Measurements from ENCODE around the gene SPG21.
"Not testable (repeated sequence)": the region's sequence is repeated elsewhere in the genome, so short reads cannot be mapped to it uniquely, and the experiment has no call there.

The SPG21 gene

GRCh38 chr15:65020419-65020818 lies 30.7 kb upstream of the SPG21 start:
- no peak for TF ChIP-seq EZH2 (IDR thresholded peaks at IDR 0.05; ENCODE audit: borderline replicate concordance, low read depth, low read length, severe bottlenecking)
- TF ChIP-seq, protein P1, sequence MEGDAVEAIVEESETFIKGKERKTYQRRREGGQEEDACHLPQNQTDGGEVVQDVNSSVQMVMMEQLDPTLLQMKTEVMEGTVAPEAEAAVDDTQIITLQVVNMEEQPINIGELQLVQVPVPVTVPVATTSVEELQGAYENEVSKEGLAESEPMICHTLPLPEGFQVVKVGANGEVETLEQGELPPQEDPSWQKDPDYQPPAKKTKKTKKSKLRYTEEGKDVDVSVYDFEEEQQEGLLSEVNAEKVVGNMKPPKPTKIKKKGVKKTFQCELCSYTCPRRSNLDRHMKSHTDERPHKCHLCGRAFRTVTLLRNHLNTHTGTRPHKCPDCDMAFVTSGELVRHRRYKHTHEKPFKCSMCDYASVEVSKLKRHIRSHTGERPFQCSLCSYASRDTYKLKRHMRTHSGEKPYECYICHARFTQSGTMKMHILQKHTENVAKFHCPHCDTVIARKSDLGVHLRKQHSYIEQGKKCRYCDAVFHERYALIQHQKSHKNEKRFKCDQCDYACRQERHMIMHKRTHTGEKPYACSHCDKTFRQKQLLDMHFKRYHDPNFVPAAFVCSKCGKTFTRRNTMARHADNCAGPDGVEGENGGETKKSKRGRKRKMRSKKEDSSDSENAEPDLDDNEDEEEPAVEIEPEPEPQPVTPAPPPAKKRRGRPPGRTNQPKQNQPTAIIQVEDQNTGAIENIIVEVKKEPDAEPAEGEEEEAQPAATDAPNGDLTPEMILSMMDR (IDR thresholded peaks at IDR 0.05; ENCODE audit: borderline replicate concordance, extremely low read depth, low read length, poor library complexity, severe bottlenecking): no peak
- Histone ChIP-seq H2AFZ (ENCODE audit: low read depth, low read length) (no peak overlapping the region), H3K79me2 (ENCODE audit: insufficient read depth, low read length) (no peaks in the 10 kb centered on the region), H3K36me3 (ENCODE audit: insufficient read depth, low read length) (peaks cover 30% of the 10 kb centered on the region; the same call in 1 of the 2 replicates), H3K4me3 (ENCODE audit: low read depth in 1 of 2, low read length in 2 of 2) (no peak overlapping the region), H3K4me1 (ENCODE audit: insufficient read depth, low read length) (no peaks in the 10 kb centered on the region), H3K4me2 (ENCODE audit: insufficient read depth, low read length) (no peak overlapping the region), H3K9ac (ENCODE audit: low read depth, low read length) (no peak overlapping the region), H3K27me3 (ENCODE audit: insufficient read depth, low read length, poor library complexity) (no peaks in the 10 kb centered on the region), H3K27ac (ENCODE audit: low read length) (no peak overlapping the region), H4K20me1 (ENCODE audit: insufficient read depth, low read length) (no peaks in the 10 kb centered on the region), H3K9me3 (ENCODE audit: insufficient read depth, low read length, severe bottlenecking) (no peaks in the 10 kb centered on the region)
- DNase-seq: no peak
- ATAC-seq (ENCODE audit: insufficient read depth, low read depth): no peak

DNA sequence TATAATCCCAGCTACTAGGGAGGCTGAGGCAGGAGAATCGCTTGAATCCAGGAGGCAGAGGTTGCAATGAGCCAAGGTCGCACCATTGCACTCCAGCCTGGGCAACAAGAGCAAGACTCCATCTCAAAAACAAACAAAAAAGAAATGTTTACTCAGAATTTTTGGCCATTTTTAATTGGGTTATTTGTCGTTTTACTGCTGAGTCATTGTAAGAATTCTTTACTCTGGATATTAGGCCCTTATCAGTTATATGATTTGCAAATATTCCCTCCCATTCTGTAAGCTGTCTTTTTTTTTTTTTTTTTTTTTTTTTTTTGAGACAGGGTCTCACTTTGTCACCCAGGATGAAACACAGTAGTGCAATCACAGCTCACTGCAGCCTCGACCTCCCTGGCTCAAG lies 21.5 kb upstream of the SPG21 start:
- H3K9me3 ChIP-seq (ENCODE audit: insufficient read depth, low read length, severe bottlenecking); ATAC-seq (ENCODE audit: insufficient read depth, low read depth); DNase-seq: not testable (repeated sequence)

GRCh38 chr15:65008983-65009382 lies 19.3 kb upstream of the SPG21 start:
- TF ChIP-seq EZH2 (IDR thresholded peaks at IDR 0.05; ENCODE audit: borderline replicate concordance, low read depth, low read length, severe bottlenecking): no peak
- TF ChIP-seq, protein P1 (IDR thresholded peaks at IDR 0.05; ENCODE audit: borderline replicate concordance, extremely low read depth, low read length, poor library complexity, severe bottlenecking): peak; percentile 25
- no peak for ATAC-seq (ENCODE audit: insufficient read depth, low read depth)
- DNase-seq: no peak

More for the DNA sequence above, 21.5 kb upstream of the SPG21 start:
- not testable (repeated sequence) for H3K27me3 ChIP-seq (ENCODE audit: insufficient read depth, low read length, poor library complexity); H3K4me1 ChIP-seq (ENCODE audit: insufficient read depth, low read length); H4K20me1 ChIP-seq (ENCODE audit: insufficient read depth, low read length); H3K4me3 ChIP-seq (ENCODE audit: low read depth in 1 of 2, low read length in 2 of 2); H3K27ac ChIP-seq (ENCODE audit: low read length); H3K9ac ChIP-seq (ENCODE audit: low read depth, low read length); H2AFZ ChIP-seq (ENCODE audit: low read depth, low read length); H3K79me2 ChIP-seq (ENCODE audit: insufficient read depth, low read length); H3K4me2 ChIP-seq (ENCODE audit: insufficient read depth, low read length)
- H3K36me3 ChIP-seq (ENCODE audit: insufficient read depth, low read length): peaks cover 30% of the 10 kb centered on the region

GRCh38 chr15:65006876-65007275 lies 17.2 kb upstream of the SPG21 start:
- Histone ChIP-seq H3K4me1 (ENCODE audit: insufficient read depth, low read length) (no peaks in the 10 kb centered on the region), H3K4me2 (ENCODE audit: insufficient read depth, low read length) (no peak overlapping the region), H3K9ac (ENCODE audit: low read depth, low read length) (no peak overlapping the region), H2AFZ (ENCODE audit: low read depth, low read length) (no peak overlapping the region), H3K36me3 (ENCODE audit: insufficient read depth, low read length) (peaks cover 4% of the 10 kb centered on the region; the same call in 1 of the 2 replicates), H3K27me3 (ENCODE audit: insufficient read depth, low read length, poor library complexity) (no peaks in the 10 kb centered on the region), H3K4me3 (ENCODE audit: low read depth in 1 of 2, low read length in 2 of 2) (no peak overlapping the region), H3K9me3 (ENCODE audit: insufficient read depth, low read length, severe bottlenecking) (no peaks in the 10 kb centered on the region), H3K79me2 (ENCODE audit: insufficient read depth, low read length) (no peaks in the 10 kb centered on the region), H4K20me1 (ENCODE audit: insufficient read depth, low read length) (no peaks in the 10 kb centered on the region), H3K27ac (ENCODE audit: low read length) (no peak overlapping the region)
- TF ChIP-seq, protein P1 (IDR thresholded peaks at IDR 0.05; ENCODE audit: borderline replicate concordance, extremely low read depth, low read length, poor library complexity, severe bottlenecking): no peak
- TF ChIP-seq EZH2 (IDR thresholded peaks at IDR 0.05; ENCODE audit: borderline replicate concordance, low read depth, low read length, severe bottlenecking): no peak
- no peak for ATAC-seq (ENCODE audit: insufficient read depth, low read depth)
- no peak for DNase-seq

More at GRCh38 chr15:65008983-65009382, 19.3 kb upstream of the SPG21 start:
- no peak overlapping the region for H2AFZ ChIP-seq (ENCODE audit: low read depth, low read length)
- no peaks in the 10 kb centered on the region for H4K20me1 ChIP-seq (ENCODE audit: insufficient read depth, low read length)
- H3K4me3 ChIP-seq (ENCODE audit: low read depth in 1 of 2, low read length in 2 of 2): no peak overlapping the region
- no peak overlapping the region for H3K9ac ChIP-seq (ENCODE audit: low read depth, low read length)
- no peak overlapping the region for H3K4me2 ChIP-seq (ENCODE audit: insufficient read depth, low read length)
- H3K9me3 ChIP-seq (ENCODE audit: insufficient read depth, low read length, severe bottlenecking): peaks cover 6% of the 10 kb centered on the region
- no peak overlapping the region for H3K27ac ChIP-seq (ENCODE audit: low read length)
- no peaks in the 10 kb centered on the region for H3K27me3 ChIP-seq (ENCODE audit: insufficient read depth, low read length, poor library complexity)
- H3K36me3 ChIP-seq (ENCODE audit: insufficient read depth, low read length): peaks cover 14% of the 10 kb centered on the region; the same call in 1 of the 2 replicates
- H3K79me2 ChIP-seq (ENCODE audit: insufficient read depth, low read length): no peaks in the 10 kb centered on the region
- H3K4me1 ChIP-seq (ENCODE audit: insufficient read depth, low read length): no peaks in the 10 kb centered on the region

Data from DND-41 (cell line).